ENCODE results near the gene JAZF1.

JAZF1 gene

DNA sequence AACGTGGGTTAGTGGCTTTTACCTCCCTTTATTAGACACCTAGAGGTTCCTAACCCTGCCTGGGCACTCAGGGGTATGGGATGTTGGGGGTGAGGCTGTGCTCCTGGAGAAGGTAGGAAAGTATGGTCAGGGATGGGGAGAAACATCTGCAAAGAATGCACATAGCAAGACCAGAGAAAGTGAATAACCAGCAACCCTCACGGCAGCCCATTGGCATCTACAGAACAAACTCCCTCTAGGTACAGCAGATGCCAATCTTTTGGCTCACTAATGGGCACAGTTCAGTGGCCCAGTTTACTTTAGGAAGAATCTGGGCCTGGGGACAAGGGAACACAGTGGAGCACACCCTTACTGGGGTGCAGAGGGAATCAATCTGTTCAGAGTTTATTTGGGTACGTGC is 143.9 kb downstream of the JAZF1 start:
- H3K27ac ChIP-seq (replicated peaks) = no peak overlapping the region
- no peak overlapping the region for H3K4me3 ChIP-seq (replicated peaks; ENCODE audit: insufficient read depth, low read length)
- DNase-seq (ENCODE audit: low read depth in 1 of 2, low spot score in 1 of 2) = no peak
- no peaks in the 10 kb centered on the region for H3K27me3 ChIP-seq (ENCODE audit: insufficient read depth, poor library complexity, severe bottlenecking)
- TF ChIP-seq, protein P1, sequence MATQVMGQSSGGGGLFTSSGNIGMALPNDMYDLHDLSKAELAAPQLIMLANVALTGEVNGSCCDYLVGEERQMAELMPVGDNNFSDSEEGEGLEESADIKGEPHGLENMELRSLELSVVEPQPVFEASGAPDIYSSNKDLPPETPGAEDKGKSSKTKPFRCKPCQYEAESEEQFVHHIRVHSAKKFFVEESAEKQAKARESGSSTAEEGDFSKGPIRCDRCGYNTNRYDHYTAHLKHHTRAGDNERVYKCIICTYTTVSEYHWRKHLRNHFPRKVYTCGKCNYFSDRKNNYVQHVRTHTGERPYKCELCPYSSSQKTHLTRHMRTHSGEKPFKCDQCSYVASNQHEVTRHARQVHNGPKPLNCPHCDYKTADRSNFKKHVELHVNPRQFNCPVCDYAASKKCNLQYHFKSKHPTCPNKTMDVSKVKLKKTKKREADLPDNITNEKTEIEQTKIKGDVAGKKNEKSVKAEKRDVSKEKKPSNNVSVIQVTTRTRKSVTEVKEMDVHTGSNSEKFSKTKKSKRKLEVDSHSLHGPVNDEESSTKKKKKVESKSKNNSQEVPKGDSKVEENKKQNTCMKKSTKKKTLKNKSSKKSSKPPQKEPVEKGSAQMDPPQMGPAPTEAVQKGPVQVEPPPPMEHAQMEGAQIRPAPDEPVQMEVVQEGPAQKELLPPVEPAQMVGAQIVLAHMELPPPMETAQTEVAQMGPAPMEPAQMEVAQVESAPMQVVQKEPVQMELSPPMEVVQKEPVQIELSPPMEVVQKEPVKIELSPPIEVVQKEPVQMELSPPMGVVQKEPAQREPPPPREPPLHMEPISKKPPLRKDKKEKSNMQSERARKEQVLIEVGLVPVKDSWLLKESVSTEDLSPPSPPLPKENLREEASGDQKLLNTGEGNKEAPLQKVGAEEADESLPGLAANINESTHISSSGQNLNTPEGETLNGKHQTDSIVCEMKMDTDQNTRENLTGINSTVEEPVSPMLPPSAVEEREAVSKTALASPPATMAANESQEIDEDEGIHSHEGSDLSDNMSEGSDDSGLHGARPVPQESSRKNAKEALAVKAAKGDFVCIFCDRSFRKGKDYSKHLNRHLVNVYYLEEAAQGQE (IDR thresholded peaks at IDR 0.05; ENCODE audit: insufficient replicate concordance, low read depth) = no peak
- TF ChIP-seq, protein P2, sequence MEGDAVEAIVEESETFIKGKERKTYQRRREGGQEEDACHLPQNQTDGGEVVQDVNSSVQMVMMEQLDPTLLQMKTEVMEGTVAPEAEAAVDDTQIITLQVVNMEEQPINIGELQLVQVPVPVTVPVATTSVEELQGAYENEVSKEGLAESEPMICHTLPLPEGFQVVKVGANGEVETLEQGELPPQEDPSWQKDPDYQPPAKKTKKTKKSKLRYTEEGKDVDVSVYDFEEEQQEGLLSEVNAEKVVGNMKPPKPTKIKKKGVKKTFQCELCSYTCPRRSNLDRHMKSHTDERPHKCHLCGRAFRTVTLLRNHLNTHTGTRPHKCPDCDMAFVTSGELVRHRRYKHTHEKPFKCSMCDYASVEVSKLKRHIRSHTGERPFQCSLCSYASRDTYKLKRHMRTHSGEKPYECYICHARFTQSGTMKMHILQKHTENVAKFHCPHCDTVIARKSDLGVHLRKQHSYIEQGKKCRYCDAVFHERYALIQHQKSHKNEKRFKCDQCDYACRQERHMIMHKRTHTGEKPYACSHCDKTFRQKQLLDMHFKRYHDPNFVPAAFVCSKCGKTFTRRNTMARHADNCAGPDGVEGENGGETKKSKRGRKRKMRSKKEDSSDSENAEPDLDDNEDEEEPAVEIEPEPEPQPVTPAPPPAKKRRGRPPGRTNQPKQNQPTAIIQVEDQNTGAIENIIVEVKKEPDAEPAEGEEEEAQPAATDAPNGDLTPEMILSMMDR (IDR thresholded peaks at IDR 0.05; ENCODE audit: insufficient read depth, low read length) = no peak
- TF ChIP-seq POLR2AphosphoS5 (IDR thresholded peaks at IDR 0.05; ENCODE audit: low read depth) = no peak
- TF ChIP-seq GABPA (IDR thresholded peaks at IDR 0.05; ENCODE audit: low read depth) = no peak
- no peak for TF ChIP-seq SPI1 (IDR thresholded peaks at IDR 0.05; ENCODE audit: borderline replicate concordance, low read depth)

DNA sequence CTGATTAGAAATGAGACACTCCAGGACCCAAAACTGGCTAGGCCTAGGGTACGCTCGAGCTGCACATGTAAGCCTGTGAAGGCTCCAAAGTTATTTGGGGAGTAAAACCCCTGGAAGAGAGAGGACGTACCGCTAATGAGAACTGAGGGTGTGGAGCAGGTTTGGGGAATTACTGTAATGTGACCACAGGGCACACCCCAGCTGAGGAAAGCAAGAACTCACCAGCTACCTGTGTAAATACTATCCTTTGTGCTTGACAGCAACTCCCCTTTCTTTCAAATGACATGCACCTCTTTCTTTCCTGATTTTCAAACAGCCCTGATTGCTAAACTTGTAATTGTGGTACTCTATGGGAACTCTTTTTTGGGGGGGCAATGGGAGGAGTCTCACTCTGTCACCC is 147.2 kb downstream of the JAZF1 start:
- no peaks in the 10 kb centered on the region for H3K27me3 ChIP-seq (ENCODE audit: insufficient read depth, poor library complexity, severe bottlenecking)
- H3K4me3 ChIP-seq (replicated peaks; ENCODE audit: insufficient read depth, low read length) = no peak overlapping the region
- TF ChIP-seq POLR2AphosphoS5 (IDR thresholded peaks at IDR 0.05; ENCODE audit: low read depth) (no peak), GABPA (IDR thresholded peaks at IDR 0.05; ENCODE audit: low read depth) (no peak), SPI1 (IDR thresholded peaks at IDR 0.05; ENCODE audit: borderline replicate concordance, low read depth) (no peak)
- TF ChIP-seq, protein P1 (IDR thresholded peaks at IDR 0.05; ENCODE audit: insufficient replicate concordance, low read depth) = no peak
- TF ChIP-seq, protein P2 (IDR thresholded peaks at IDR 0.05; ENCODE audit: insufficient read depth, low read length) = no peak
- no peak overlapping the region for H3K27ac ChIP-seq (replicated peaks)
- DNase-seq (ENCODE audit: low read depth in 1 of 2, low spot score in 1 of 2) = no peak

DNA sequence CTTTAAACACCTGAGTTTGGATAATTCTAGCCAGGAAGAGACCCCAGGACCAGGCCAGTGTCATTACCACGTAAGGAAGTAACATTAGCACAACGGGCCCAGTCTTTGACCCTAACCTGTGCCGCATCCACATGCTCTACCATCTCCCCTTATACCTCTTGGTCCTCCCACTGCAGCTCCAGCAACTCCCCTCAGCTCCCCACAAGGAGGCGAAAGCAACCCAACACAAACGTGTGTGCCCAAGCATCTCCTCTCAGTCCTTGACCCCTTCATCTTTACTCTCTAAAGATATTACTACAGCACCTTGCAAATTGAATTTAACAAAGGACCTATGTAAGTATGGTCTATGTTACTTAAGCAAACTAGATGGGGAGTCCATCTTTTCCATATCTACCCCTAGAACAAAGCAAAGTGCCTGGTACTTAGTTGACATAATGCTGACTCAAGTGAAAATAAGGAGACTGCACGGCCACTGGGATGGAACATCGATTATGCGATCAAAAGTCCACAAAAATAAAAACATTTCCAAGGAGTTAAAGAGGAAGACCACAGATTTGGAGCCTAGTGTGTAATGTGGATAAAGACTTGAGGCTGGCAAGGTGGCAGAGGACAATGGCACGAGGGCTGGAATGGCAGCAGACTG is 147.7 kb downstream of the JAZF1 start:
- H3K27ac ChIP-seq (replicated peaks) = no peak overlapping the region
- no peaks in the 10 kb centered on the region for H3K27me3 ChIP-seq (ENCODE audit: insufficient read depth, poor library complexity, severe bottlenecking)
- no peak for DNase-seq (ENCODE audit: low read depth in 1 of 2, low spot score in 1 of 2)
- H3K4me3 ChIP-seq (replicated peaks; ENCODE audit: insufficient read depth, low read length) = no peak overlapping the region
- TF ChIP-seq POLR2AphosphoS5 (IDR thresholded peaks at IDR 0.05; ENCODE audit: low read depth) (no peak), GABPA (IDR thresholded peaks at IDR 0.05; ENCODE audit: low read depth) (no peak), SPI1 (IDR thresholded peaks at IDR 0.05; ENCODE audit: borderline replicate concordance, low read depth) (no peak)
- TF ChIP-seq, protein P2 (IDR thresholded peaks at IDR 0.05; ENCODE audit: insufficient read depth, low read length) = no peak
- TF ChIP-seq, protein P1 (IDR thresholded peaks at IDR 0.05; ENCODE audit: insufficient replicate concordance, low read depth) = no peak

Data from HL-60 (cell line).